ENCODE data around the gene CXXC5.

CXXC5 gene

GRCh38 chr5:139688751-139689372, 40.7 kb downstream of the CXXC5 start:
- CTCF ChIA-PET = interaction anchor here (0.5 to 6.2 kb wide), 5 partner anchors 18 to 279 kb away, joined by 3 to 125 read pairs (median 3); no protein-coding TSS in a partner anchor
- no peak for DNase-seq (ENCODE audit: low spot score)
- POLR2A ChIA-PET (ENCODE audit: low non-redundant PET) = no interaction called here
- H3K27ac ChIP-seq = no peak overlapping the region
- TF ChIP-seq CTCF (conservative IDR thresholded peaks at IDR 0.05; ENCODE audit: low read depth) = no peak

GRCh38 chr5:139689631-139690063, 41.5 kb downstream of the CXXC5 start:
- TF ChIP-seq CTCF (conservative IDR thresholded peaks at IDR 0.05; ENCODE audit: low read depth) = no peak
- H3K27ac ChIP-seq = no peak overlapping the region
- ChIA-PET POLR2A (ENCODE audit: low non-redundant PET) (no interaction called here), CTCF (interaction anchor here (0.5 to 6.2 kb wide), 13 partner anchors 9 to 279 kb away, joined by 3 to 125 read pairs (median 4); no protein-coding TSS in a partner anchor)
- DNase-seq (ENCODE audit: low spot score) = no peak

- POLR2A ChIA-PET (ENCODE audit: low non-redundant PET) = no interaction called here
- peak; percentile 79 for TF ChIP-seq CTCF (conservative IDR thresholded peaks at IDR 0.05; ENCODE audit: low read depth)
- no peak overlapping the region for H3K27ac ChIP-seq
- peak; percentile 67 for DNase-seq (ENCODE audit: low spot score)
- CTCF ChIA-PET = interaction anchor here (0.6 to 6.2 kb wide), 17 partner anchors 8 to 278 kb away, joined by 3 to 125 read pairs (median 4); no protein-coding TSS in a partner anchor
Measured at GRCh38 chr5:139690064-139690802, 42.1 kb downstream of the CXXC5 start.

GRCh38 chr5:139690803-139691629, 42.9 kb downstream of the CXXC5 start:
- POLR2A ChIA-PET (ENCODE audit: low non-redundant PET) = no interaction called here
- DNase-seq (ENCODE audit: low spot score) = no peak
- CTCF ChIA-PET = interaction anchor here (0.7 to 6.2 kb wide), 7 partner anchors 10 to 270 kb away, joined by 3 to 125 read pairs (median 6); no protein-coding TSS in a partner anchor
- no peak overlapping the region for H3K27ac ChIP-seq
- no peak for TF ChIP-seq CTCF (conservative IDR thresholded peaks at IDR 0.05; ENCODE audit: low read depth)

GRCh38 chr5:139692148-139692547, 44.0 kb downstream of the CXXC5 start:
- POLR2A ChIA-PET (ENCODE audit: low non-redundant PET) = no interaction called here
- TF ChIP-seq CTCF (conservative IDR thresholded peaks at IDR 0.05; ENCODE audit: low read depth) = no peak
- H3K27ac ChIP-seq = no peak overlapping the region
- no peak for DNase-seq (ENCODE audit: low spot score)
- CTCF ChIA-PET = interaction anchor here (1.0 to 6.2 kb wide), 4 partner anchors 19 to 74 kb away, joined by 3 to 125 read pairs (median 17); no protein-coding TSS in a partner anchor
